NCI-H526 treated with DMSO at 0.1 percent for 48 hours (cell line): ENCODE data around the gene HSPB9.
A peak's percentile ranks its signal among the peaks of the same experiment; 100 is the strongest.

Source experiments
- DNase-seq: peaks from one replicate; lab custom pipeline; 2025; lab: John Stamatoyannopoulos, UW

HSPB9 gene

GRCh38 chr17:42101513-42102292 lies 20.9 kb upstream of the HSPB9 start:
- no peak for DNase-seq

GRCh38 chr17:42103221-42103954 lies 19.2 kb upstream of the HSPB9 start:
- no peak for DNase-seq

GRCh38 chr17:42104264-42104663 lies 18.3 kb upstream of the HSPB9 start:
- DNase-seq, result no peak

GRCh38 chr17:42106009-42106408 lies 16.6 kb upstream of the HSPB9 start:
- DNase-seq, result no peak

GRCh38 chr17:42107124-42107523 lies 15.5 kb upstream of the HSPB9 start:
- no peak for DNase-seq

- peak; percentile 88 for DNase-seq
These were observed 14.7 kb upstream of the HSPB9 start for GRCh38 chr17:42107597-42108576.

GRCh38 chr17:42109086-42109485 lies 13.5 kb upstream of the HSPB9 start:
- no peak for DNase-seq

- DNase-seq, result no peak
These were observed 12.0 kb upstream of the HSPB9 start for GRCh38 chr17:42110301-42111264.

GRCh38 chr17:42111265-42111636 lies 11.4 kb upstream of the HSPB9 start:
- DNase-seq, result no peak

- DNase-seq, result no peak
These were observed 10.6 kb upstream of the HSPB9 start for GRCh38 chr17:42111871-42112551.

GRCh38 chr17:42112552-42113176 lies 9.9 kb upstream of the HSPB9 start, which contains the start of gene DHX58:
TSS of gene DHX58 (minus strand) at chr17:42112714. CDS start at chr17:42111892, 822 bp downstream.
- peak; percentile 13 for DNase-seq

GRCh38 chr17:42113293-42114069 lies 9.1 kb upstream of the HSPB9 start:
- no peak for DNase-seq

- no peak for DNase-seq
These were observed 8.5 kb upstream of the HSPB9 start for GRCh38 chr17:42114118-42114517.

- DNase-seq, result peak; percentile 52
These were observed 5.8 kb upstream of the HSPB9 start for GRCh38 chr17:42116705-42117396.

- no peak for DNase-seq
These were observed 5.0 kb upstream of the HSPB9 start for GRCh38 chr17:42117397-42118125.

GRCh38 chr17:42118126-42118510 lies 4.5 kb upstream of the HSPB9 start:
- no peak for DNase-seq

- no peak for DNase-seq
These were observed 4.1 kb upstream of the HSPB9 start for GRCh38 chr17:42118545-42118944.

GRCh38 chr17:42119301-42119700 lies 3.3 kb upstream of the HSPB9 start:
- DNase-seq, result no peak
